ENCODE data around the gene CHRNA10. TPM values are rescaled to one million over a fixed set of nuclear protein-coding genes. Genes with fewer than 3 reads are reported as not detected.

The CHRNA10 gene
- total and polyA plus RNA-seq, 4 donors: 0.10 to 1.7 (median 0.36) TPM

GRCh38 chr11:3615998-3616397, 55.2 kb downstream of the CHRNA10 start:
- no peak overlapping the region for H3K4me3 ChIP-seq (ENCODE audit: low read depth in 1 of 3, low read length in 3 of 3)
- no peak for TF ChIP-seq GABPA (IDR thresholded peaks at IDR 0.05 in 1 of 2, conservative IDR thresholded peaks at IDR 0.05 in 1 of 2)
- TF ChIP-seq CTCF (IDR thresholded peaks at IDR 0.05; ENCODE audit: low read depth, low read length, missing input control): no peak
- TF ChIP-seq TAF1 (conservative IDR thresholded peaks at IDR 0.05): no peak
- no peak for TF ChIP-seq REST (IDR thresholded peaks at IDR 0.05)
- no peak for TF ChIP-seq NR2F2 (IDR thresholded peaks at IDR 0.05)
- no peak for TF ChIP-seq HNF4G (IDR thresholded peaks at IDR 0.05)
- TF ChIP-seq FOXA2 (IDR thresholded peaks at IDR 0.05): no peak
- no peak for TF ChIP-seq ATF3 (IDR thresholded peaks at IDR 0.05)
- no peak for TF ChIP-seq ZBTB33 (IDR thresholded peaks at IDR 0.05)
- TF ChIP-seq FOXA1 (IDR thresholded peaks at IDR 0.05): no peak
- TF ChIP-seq MAX (IDR thresholded peaks at IDR 0.05): no peak
- TF ChIP-seq RAD21 (IDR thresholded peaks at IDR 0.05): no peak
- no peak for TF ChIP-seq YY1 (IDR thresholded peaks at IDR 0.05)
- no peak for TF ChIP-seq RXRA (IDR thresholded peaks at IDR 0.05)
- TF ChIP-seq HNF4A (conservative IDR thresholded peaks at IDR 0.05): no peak
- TF ChIP-seq JUND (IDR thresholded peaks at IDR 0.05): no peak
- H3K4me1 ChIP-seq (ENCODE audit: control insufficient read depth in 4 of 4, insufficient read depth in 4 of 4, low read length in 3 of 4): no peaks in the 10 kb centered on the region
- no peak for DNase-seq (ENCODE audit: low spot score)
- H3K27ac ChIP-seq (ENCODE audit: low read depth in 1 of 2, low read length in 2 of 2): no peak overlapping the region
- H3K9ac ChIP-seq (ENCODE audit: low read depth in 1 of 2, low read length in 2 of 2): no peak overlapping the region
- H3K36me3 ChIP-seq (ENCODE audit: control insufficient read depth in 4 of 4, insufficient read depth in 3 of 4, low read depth in 1 of 4, low read length in 3 of 4): no peaks in the 10 kb centered on the region
- 92% methylated on average over 6 of the region's 6 CpGs for WGBS
- no peaks in the 10 kb centered on the region for H3K27me3 ChIP-seq (ENCODE audit: control insufficient read depth in 4 of 4, insufficient read depth in 4 of 4, low read length in 3 of 4)
- H3K9me3 ChIP-seq (ENCODE audit: control insufficient read depth in 4 of 4, low read length in 3 of 4): no peaks in the 10 kb centered on the region

Small RNAs within 50 kb of the gene (small RNA-seq; reads per million reads assigned to genes)
- gene RF00019 (not detected), gene RNU6-1143P (not detected)

Other genes with a start within 250 kb of the CHRNA10 start
- under 1 TPM; 0.17 to 0.93 TPM for gene ART5, start 29.4 kb downstream of the CHRNA10 start, total RNA-seq
- not detected for gene ART5, start 29.4 kb downstream of the CHRNA10 start, polyA plus RNA-seq
- gene ART1, start 26.3 kb downstream of the CHRNA10 start, total RNA-seq: not detected
- not detected for gene ART1, start 26.3 kb downstream of the CHRNA10 start, polyA plus RNA-seq
- 10 to 100 TPM; 68.9 to 75.0 TPM for gene NUP98, start 126.2 kb upstream of the CHRNA10 start, total RNA-seq
- gene NUP98, start 126.2 kb upstream of the CHRNA10 start, polyA plus RNA-seq: 10 to 100 TPM; 10.9 to 18.8 TPM
- gene PGAP2, start 137.2 kb upstream of the CHRNA10 start, total RNA-seq: 10 to 100 TPM; 11.6 to 12.3 TPM
- 10 to 100 TPM in 1 of 2 donors, 1 to 10 TPM in 1; 10.0 to 14.8 TPM for gene PGAP2, start 137.2 kb upstream of the CHRNA10 start, polyA plus RNA-seq
- gene RHOG, start 169.6 kb upstream of the CHRNA10 start, total RNA-seq: 10 to 100 TPM in 1 of 2 donors, 1 to 10 TPM in 1; 7.4 to 13.8 TPM
- gene RHOG, start 169.6 kb upstream of the CHRNA10 start, polyA plus RNA-seq: 10 to 100 TPM; 21.9 to 32.9 TPM
- gene STIM1, start 184.3 kb upstream of the CHRNA10 start, total RNA-seq: 10 to 100 TPM; 21.6 to 42.9 TPM
- gene STIM1, start 184.3 kb upstream of the CHRNA10 start, polyA plus RNA-seq: 10 to 100 TPM; 19.7 to 28.5 TPM

Measured in liver (tissue), 10 donors.